ENCODE measurements around the gene BAIAP2.

The BAIAP2 gene

GRCh38 chr17:81163051-81163695 lies 128.2 kb downstream of the BAIAP2 start:
- no peak for DNase-seq

GRCh38 chr17:81163703-81164370 lies 128.9 kb downstream of the BAIAP2 start:
- no peak for DNase-seq

- no peak for DNase-seq
These were observed 129.7 kb downstream of the BAIAP2 start for GRCh38 chr17:81164371-81165245.

- no peak for DNase-seq
These were observed 130.5 kb downstream of the BAIAP2 start, which contains the start of gene PVALEF for GRCh38 chr17:81165246-81166032. TSS of gene PVALEF (plus strand) at chr17:81165507. CDS start at chr17:81181227, 15,720 bp downstream.

- DNase-seq: no peak
These were observed 131.1 kb downstream of the BAIAP2 start, which contains the start of gene AATK for GRCh38 chr17:81166033-81166492. TSS of gene AATK (minus strand) at chr17:81166221. CDS start at chr17:81165992, 229 bp downstream.

All from activated naive CD4-positive, alpha-beta T cell (primary cell).